GM11168 (cell line): Measurements from ENCODE around the gene TENM4.

Experiments used
- in situ Hi-C: fragments of 300-500 bp; cut with MboI; formaldehyde crosslinking; loops from one replicate; pipeline ENCODE4 v1.12.0; 2022; ENCODE audit warnings: low sequenced_read_pairs; ENCODE audit not compliant: unreplicated experiment

Gene TENM4

DNA sequence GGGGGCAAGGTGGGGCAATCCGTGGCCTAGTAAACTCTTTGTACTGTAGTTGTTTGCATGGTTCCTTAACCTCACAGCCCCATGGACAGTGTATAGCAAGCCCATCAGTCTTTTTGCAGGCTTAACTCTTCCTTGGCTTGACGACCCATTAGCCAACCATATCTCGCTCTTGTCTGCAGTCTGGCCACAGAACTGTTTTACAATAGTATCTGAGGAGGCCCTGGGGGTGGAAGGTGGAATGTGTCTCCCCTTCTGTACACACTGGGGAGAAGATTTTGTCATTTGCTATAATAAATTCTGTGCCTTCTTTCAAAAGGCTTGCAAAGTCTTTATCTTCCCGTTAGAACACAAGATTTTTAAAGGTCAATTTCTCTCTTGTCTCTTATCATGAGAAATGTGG lies 675.9 kb downstream of the TENM4 start:
- in situ Hi-C loops: no loop called here

- in situ Hi-C loops: no loop called here
Observed at GRCh38 chr11:78763664-78764063, 677.2 kb downstream of the TENM4 start.

DNA sequence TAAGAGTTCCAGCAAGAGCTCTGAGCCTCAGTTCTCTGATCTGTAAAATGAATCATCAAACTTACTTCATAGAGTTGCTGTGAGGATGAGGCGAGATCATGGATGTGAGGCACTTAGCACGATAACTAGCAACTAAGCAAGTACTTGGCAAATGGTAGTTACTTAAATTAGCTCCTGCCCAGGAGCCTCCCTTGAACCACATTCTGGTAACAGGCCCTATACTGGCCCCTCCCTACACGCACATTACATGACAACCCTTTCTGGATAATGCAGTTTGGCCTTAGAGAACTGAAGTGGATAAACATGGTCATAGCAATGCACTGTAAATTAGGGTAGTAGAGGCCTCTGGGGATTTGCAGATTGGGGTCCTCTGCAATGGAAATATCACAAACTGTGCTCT lies 678.7 kb downstream of the TENM4 start:
- in situ Hi-C loops: no loop called here

GRCh38 chr11:78759071-78759470 lies 681.8 kb downstream of the TENM4 start:
- in situ Hi-C loops: no loop called here

GRCh38 chr11:78753297-78753696 lies 687.5 kb downstream of the TENM4 start:
- in situ Hi-C loops: no loop called here

DNA sequence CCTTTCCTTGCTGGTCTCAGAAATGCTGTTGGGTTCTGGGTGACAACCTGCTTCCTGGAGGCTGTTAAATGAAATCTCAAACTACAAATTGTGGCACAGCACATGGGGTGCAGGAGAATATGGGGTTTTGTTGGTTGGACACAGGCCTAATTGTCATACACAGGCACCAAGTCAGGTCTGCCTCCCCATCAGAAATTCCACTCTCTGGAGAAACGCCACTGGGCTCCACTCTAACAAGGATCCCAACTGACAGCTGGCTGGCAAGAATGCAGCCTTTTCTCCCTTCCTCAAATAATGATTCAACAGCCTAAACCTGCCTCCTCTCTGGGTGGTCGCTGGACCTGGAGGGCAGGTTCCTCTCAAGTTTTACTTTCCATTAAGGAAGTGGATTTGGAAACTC lies 688.3 kb downstream of the TENM4 start:
- in situ Hi-C loops: no loop called here

GRCh38 chr11:78748918-78749690 lies 691.7 kb downstream of the TENM4 start:
- in situ Hi-C loops: no loop called here

GRCh38 chr11:78744949-78745348 lies 695.9 kb downstream of the TENM4 start:
- in situ Hi-C loops: no loop called here

DNA sequence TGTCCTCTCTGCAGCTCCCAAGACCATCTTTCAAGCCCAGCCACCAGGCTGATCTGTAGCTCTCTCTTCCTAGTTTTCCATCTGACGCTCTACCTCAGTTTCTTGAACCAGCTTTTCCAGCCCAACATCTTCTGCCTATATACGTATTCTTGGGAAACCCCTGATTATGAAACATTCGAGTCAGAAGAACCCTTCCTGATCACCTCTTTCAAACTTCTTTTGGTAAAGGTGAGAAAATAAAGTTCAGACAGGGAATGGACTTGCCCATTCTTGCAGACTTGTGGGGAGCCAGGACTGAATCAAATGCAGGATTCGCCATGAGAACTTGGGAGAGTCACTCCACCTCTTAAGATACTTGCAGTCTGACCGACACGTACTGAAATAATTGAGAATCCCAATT lies 696.6 kb downstream of the TENM4 start:
- in situ Hi-C loops: no loop called here

DNA sequence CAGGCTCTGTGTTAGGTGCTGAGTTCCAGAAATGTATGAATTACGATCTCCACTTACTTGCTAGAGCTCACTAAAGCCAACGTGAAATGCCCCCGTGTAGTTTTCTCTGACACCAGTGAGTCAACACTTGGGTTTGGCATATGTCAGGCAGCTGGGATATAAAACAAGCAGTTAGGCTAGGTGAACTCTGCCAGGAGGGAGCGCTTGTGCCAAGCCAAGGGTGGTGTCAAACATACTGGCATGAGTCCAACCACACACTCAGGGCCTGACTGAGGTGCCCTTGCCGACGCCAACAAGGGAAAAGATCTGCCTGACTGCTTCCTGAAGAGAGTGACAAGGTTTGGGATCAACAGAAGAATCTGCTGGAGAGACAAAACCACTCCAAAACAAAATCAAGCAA lies 698.4 kb downstream of the TENM4 start:
- in situ Hi-C loops: no loop called here

DNA sequence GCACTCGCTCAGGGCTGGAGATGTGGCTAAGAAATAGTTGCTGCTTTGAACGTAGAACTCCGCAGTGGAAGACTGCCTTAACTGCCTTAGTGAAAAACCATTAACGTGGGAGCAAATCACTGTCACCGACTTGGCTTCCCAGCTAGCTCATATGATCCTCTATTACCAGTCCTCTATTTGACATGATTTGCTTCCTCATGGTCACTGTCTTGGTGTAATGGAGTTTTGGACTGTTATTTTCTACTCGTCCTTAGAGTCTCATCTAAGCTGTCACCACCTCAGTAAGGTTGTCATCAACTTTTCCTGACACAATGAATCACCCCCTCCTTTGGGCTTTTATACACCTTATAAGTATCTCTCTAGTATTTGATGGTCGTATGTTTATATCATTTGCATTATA lies 699.1 kb downstream of the TENM4 start:
- in situ Hi-C loops: no loop called here

DNA sequence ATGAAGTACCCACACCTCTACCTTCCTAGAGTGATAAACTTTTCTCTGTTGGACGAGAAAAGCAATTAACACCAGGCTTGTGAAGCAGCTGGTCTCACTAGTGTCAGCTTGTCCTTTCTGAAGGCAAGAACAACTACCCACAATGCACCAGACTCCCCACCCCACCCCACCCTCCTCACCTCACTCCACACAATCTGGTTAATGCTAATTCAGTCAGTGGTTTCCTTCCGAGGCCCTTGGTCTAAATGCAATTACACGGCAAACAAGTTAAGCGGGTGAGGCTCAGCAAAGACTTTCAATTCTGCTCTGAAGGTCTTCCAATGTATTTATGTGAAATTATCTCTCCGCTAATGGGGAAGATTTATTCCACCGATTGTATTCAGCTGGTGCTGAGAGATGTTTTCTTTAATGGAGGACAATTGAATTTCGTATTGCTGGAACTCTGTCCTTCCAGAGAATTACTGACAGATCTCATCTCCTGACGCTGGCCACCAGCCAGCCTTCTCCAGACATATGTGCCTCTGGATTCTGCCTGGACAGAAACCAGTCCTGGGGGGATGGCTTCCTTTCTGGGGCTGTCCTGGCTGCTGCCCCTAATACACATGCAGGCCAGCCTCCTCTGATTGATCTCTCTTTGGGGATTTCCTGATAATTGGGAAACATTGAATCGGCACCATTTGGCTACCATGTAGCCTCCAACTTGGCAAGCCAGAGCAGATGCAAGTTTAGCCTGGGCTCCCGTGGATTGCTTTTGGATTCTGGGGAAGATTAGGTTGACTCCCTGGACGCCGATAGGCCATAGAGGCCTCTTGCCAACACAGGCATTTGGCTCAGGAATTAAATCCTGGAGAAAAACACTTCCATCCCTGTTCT lies 700.4 kb downstream of the TENM4 start:
- in situ Hi-C loops: no loop called here

DNA sequence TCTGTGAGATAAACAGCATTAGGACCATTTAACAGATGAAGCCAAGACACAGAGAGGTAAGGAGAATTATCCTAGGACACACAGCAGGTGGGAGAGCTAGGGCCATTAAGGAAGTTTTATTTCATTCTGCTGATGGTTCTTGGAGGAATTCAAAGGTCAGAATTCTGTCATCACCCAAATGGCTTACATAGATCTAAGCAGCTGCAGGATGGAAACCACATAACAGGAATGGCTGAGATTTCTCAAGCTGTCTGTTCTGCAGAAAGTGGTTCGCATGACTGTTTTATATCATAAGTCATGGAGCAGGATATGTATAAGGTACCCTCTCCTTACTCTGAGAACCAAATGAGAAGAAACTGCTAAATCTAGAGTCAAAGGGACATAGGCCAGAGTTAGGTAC lies 702.9 kb downstream of the TENM4 start:
- in situ Hi-C loops: no loop called here

GRCh38 chr11:78737301-78737700 lies 703.5 kb downstream of the TENM4 start:
- in situ Hi-C loops: no loop called here

- in situ Hi-C loops: no loop called here
Observed at GRCh38 chr11:78735711-78736110, 705.1 kb downstream of the TENM4 start.

- in situ Hi-C loops: no loop called here
Observed at GRCh38 chr11:78733031-78733430, 707.8 kb downstream of the TENM4 start.

- in situ Hi-C loops: no loop called here
Observed at GRCh38 chr11:78732246-78732645, 708.6 kb downstream of the TENM4 start.

- in situ Hi-C loops: no loop called here
Observed at GRCh38 chr11:78731027-78731426, 709.8 kb downstream of the TENM4 start.

- in situ Hi-C loops: no loop called here
Observed at GRCh38 chr11:78730267-78730824, 710.5 kb downstream of the TENM4 start.

DNA sequence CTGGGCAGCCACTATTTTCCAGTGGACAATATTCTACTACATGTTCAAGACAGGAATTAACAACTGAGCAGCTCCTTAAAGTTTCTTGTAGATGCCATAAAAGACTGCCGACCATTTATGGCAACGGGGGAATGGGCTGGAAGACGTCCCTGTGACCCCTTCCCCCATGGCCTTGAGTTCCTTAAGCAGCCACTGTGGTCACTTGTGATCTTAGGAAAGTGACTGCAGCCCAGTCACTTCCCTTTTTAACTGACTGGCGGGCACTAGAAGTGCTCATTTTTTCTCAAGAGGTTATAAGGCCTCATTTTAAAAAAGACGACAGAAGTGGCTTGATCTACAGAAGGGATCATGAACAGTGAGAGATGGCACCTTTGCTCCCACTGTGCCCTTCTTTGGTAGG lies 713.0 kb downstream of the TENM4 start:
- in situ Hi-C loops: no loop called here

GRCh38 chr11:78725200-78725599 lies 715.6 kb downstream of the TENM4 start:
- in situ Hi-C loops: no loop called here
